HG03159 (cell line): Measurements from ENCODE around the gene CNTD1.

Experiments used
- ATAC-seq: cut with Tn5 transposase; IDR thresholded peaks from one replicate; pipeline ENCODE4 v1.9.1; 2021; ENCODE audit warnings: mild to moderate bottlenecking, moderate library complexity; ENCODE audit not compliant: unreplicated experiment

CNTD1 gene

GRCh38 chr17:42779304-42779935 lies 19.2 kb upstream of the CNTD1 start:
- ATAC-seq = no peak

GRCh38 chr17:42779936-42780850 lies 18.5 kb upstream of the CNTD1 start, which contains the start of gene WNK4:
Gene WNK4, plus strand, starts transcription at chr17:42780610. Its CDS starts 89 bp downstream, at chr17:42780699.
- ATAC-seq = no peak

GRCh38 chr17:42780851-42781638 lies 17.6 kb upstream of the CNTD1 start:
- ATAC-seq = no peak

- ATAC-seq = no peak
Measured at GRCh38 chr17:42781639-42782165, 17.0 kb upstream of the CNTD1 start.

GRCh38 chr17:42782166-42783061 lies 16.2 kb upstream of the CNTD1 start:
- ATAC-seq = no peak

- no peak for ATAC-seq
Measured at GRCh38 chr17:42783062-42783790, 15.4 kb upstream of the CNTD1 start.

- ATAC-seq = no peak
Measured at GRCh38 chr17:42783791-42784138, 14.9 kb upstream of the CNTD1 start.

GRCh38 chr17:42784409-42784808 lies 14.3 kb upstream of the CNTD1 start:
- ATAC-seq = no peak

GRCh38 chr17:42784811-42785592 lies 13.7 kb upstream of the CNTD1 start:
- ATAC-seq = no peak

- no peak for ATAC-seq
Measured at GRCh38 chr17:42787266-42787665, 11.4 kb upstream of the CNTD1 start.

GRCh38 chr17:42791948-42792347 lies 6.7 kb upstream of the CNTD1 start:
- no peak for ATAC-seq

- no peak for ATAC-seq
Measured at GRCh38 chr17:42792545-42792944, 6.1 kb upstream of the CNTD1 start.

- no peak for ATAC-seq
Measured at GRCh38 chr17:42795061-42795460, 3.6 kb upstream of the CNTD1 start.

- no peak for ATAC-seq
Measured at GRCh38 chr17:42795465-42795864, 3.2 kb upstream of the CNTD1 start.

- no peak for ATAC-seq
Measured at GRCh38 chr17:42796066-42796758, 2.4 kb upstream of the CNTD1 start.

GRCh38 chr17:42797067-42798007 lies 1.3 kb upstream of the CNTD1 start:
- no peak for ATAC-seq

GRCh38 chr17:42798011-42798382 lies 664 bp upstream of the CNTD1 start:
- no peak for ATAC-seq
